WTC11 (cell line): Measurements from ENCODE around the gene ZNF37A. TPM values are rescaled to one million over a fixed set of nuclear protein-coding genes. Genes with fewer than 3 reads are reported as not detected.

Experiments used
- ATAC-seq: fragments of 200-7000 bp; cut with Tn5 transposase; 2 replicates; pipeline ENCODE4 v1.10.0; 2021; ENCODE audit warnings: mild to moderate bottlenecking, moderate library complexity
- CTCF ChIA-PET: fragments of 300-600 bp; sonication (Branson Sonifier 250); formaldehyde crosslinking; loops from one replicate; lab custom pipeline; 2021; ENCODE audit warnings: antibody characterized with exemption; lab: Charles Lee
- POLR2A ChIA-PET: fragments of 350-600 bp; sonication (Branson Sonifier 250); formaldehyde crosslinking; loops from one replicate; lab custom pipeline; 2021; ENCODE audit warnings: antibody characterized with exemption; lab: Charles Lee
- DNase-seq: peaks from one replicate; pipeline ENCODE4 v3.0.0; 2021; ENCODE audit warnings: low spot score
- H3K27ac Mint-ChIP-seq: 2 replicates; pipeline ENCODE4 v1.8.0; 2021; ENCODE audit warnings: mixed read lengths
- H3K27me3 Mint-ChIP-seq: 2 replicates; pipeline ENCODE4 v1.8.0; 2021; ENCODE audit warnings: low read depth, mild to moderate bottlenecking, moderate library complexity, mixed read lengths
- H3K36me3 Mint-ChIP-seq: 2 replicates; pipeline ENCODE4 v1.8.0; 2021; ENCODE audit warnings: mixed read lengths
- H3K4me1 Mint-ChIP-seq: 2 replicates; pipeline ENCODE4 v1.8.0; 2022; ENCODE audit warnings: mixed read lengths
- H3K4me3 Mint-ChIP-seq: 2 replicates; pipeline ENCODE4 v1.8.0; 2021; ENCODE audit warnings: mild to moderate bottlenecking, moderate library complexity, mixed read lengths
- H3K9me3 Mint-ChIP-seq: 2 replicates; pipeline ENCODE4 v1.8.0; 2021; ENCODE audit warnings: mixed read lengths
- ATF2 ChIP-seq: sonication (generic); formaldehyde crosslinking; IDR thresholded peaks from 2 replicates; pipeline ENCODE4 v1.8.1; 2022; ENCODE audit warnings: low read depth, missing genetic modification reagents, borderline replicate concordance
- ATF3 ChIP-seq: sonication (generic); formaldehyde crosslinking; conservative IDR thresholded peaks from 2 replicates; pipeline ENCODE4 v1.8.1; 2022; ENCODE audit warnings: mild to moderate bottlenecking, missing genetic modification reagents
- CBFB ChIP-seq: sonication (generic); formaldehyde crosslinking; IDR thresholded peaks from 2 replicates; pipeline ENCODE4 v1.8.1; 2022; ENCODE audit warnings: mild to moderate bottlenecking, low read depth, missing genetic modification reagents
- CDX4 ChIP-seq: fragments of 250-450 bp; sonication (Bioruptor Pico); IDR thresholded peaks from 2 replicates; pipeline ENCODE4 v1.9.0; 2021; ENCODE audit warnings: moderate library complexity, mild to moderate bottlenecking, inconsistent platforms, borderline replicate concordance
- CREM ChIP-seq: sonication (generic); formaldehyde crosslinking; IDR thresholded peaks from 2 replicates; pipeline ENCODE4 v1.8.1; 2022; ENCODE audit warnings: mild to moderate bottlenecking, missing genetic modification reagents, moderate library complexity
- ELF4 ChIP-seq: sonication (generic); formaldehyde crosslinking; IDR thresholded peaks from 2 replicates; pipeline ENCODE4 v1.8.1; 2022; ENCODE audit warnings: low read depth, mild to moderate bottlenecking, moderate library complexity, missing genetic modification reagents
- ESRRA ChIP-seq: sonication (generic); formaldehyde crosslinking; IDR thresholded peaks from 2 replicates; pipeline ENCODE4 v1.8.1; 2022; ENCODE audit warnings: mild to moderate bottlenecking, missing genetic modification reagents, borderline replicate concordance
- FOXK1 ChIP-seq: sonication (generic); formaldehyde crosslinking; IDR thresholded peaks from 2 replicates; pipeline ENCODE4 v1.8.0; 2022; ENCODE audit warnings: mild to moderate bottlenecking, moderate library complexity, missing genetic modification reagents
- FOXP4 ChIP-seq: sonication (generic); formaldehyde crosslinking; IDR thresholded peaks from 2 replicates; pipeline ENCODE4 v1.8.0; 2022; ENCODE audit warnings: mild to moderate bottlenecking, missing genetic modification reagents
- HMGXB4 ChIP-seq: sonication (generic); formaldehyde crosslinking; IDR thresholded peaks from 2 replicates; pipeline ENCODE4 v1.8.1; 2023; ENCODE audit warnings: mild to moderate bottlenecking, moderate library complexity, missing genetic modification reagents
- IRF2 ChIP-seq: sonication (generic); formaldehyde crosslinking; IDR thresholded peaks from 2 replicates; pipeline ENCODE4 v1.8.0; 2022; ENCODE audit warnings: low read depth, missing genetic modification reagents, borderline replicate concordance
- JAZF1 ChIP-seq: fragments of 250-450 bp; sonication (Bioruptor Pico); IDR thresholded peaks from 2 replicates; pipeline ENCODE4 v1.9.0; 2021; ENCODE audit warnings: moderate library complexity, mild to moderate bottlenecking, inconsistent platforms
- JUN ChIP-seq: sonication (generic); formaldehyde crosslinking; IDR thresholded peaks from 2 replicates; pipeline ENCODE4 v1.8.0; 2023; ENCODE audit warnings: mild to moderate bottlenecking, missing genetic modification reagents
- NFE2L1 ChIP-seq: sonication (generic); formaldehyde crosslinking; IDR thresholded peaks from 2 replicates; pipeline ENCODE4 v1.8.1; 2023; ENCODE audit warnings: missing genetic modification reagents
- NR2C2 ChIP-seq: sonication (generic); formaldehyde crosslinking; IDR thresholded peaks from 2 replicates; pipeline ENCODE4 v1.8.0; 2022; ENCODE audit warnings: mild to moderate bottlenecking, missing genetic modification reagents
- NR3C1 ChIP-seq: sonication (generic); formaldehyde crosslinking; conservative IDR thresholded peaks from 2 replicates; pipeline ENCODE4 v1.8.1; 2023; ENCODE audit warnings: low read depth, mild to moderate bottlenecking, missing genetic modification reagents
- PRRX2 ChIP-seq: fragments of 250-450 bp; sonication (Bioruptor Pico); IDR thresholded peaks from 2 replicates; pipeline ENCODE4 v1.8.0; 2021; ENCODE audit warnings: mild to moderate bottlenecking
- SOX15 ChIP-seq: fragments of 250-450 bp; sonication (Bioruptor Pico); IDR thresholded peaks from 2 replicates; pipeline ENCODE4 v1.9.0; 2021; ENCODE audit warnings: mild to moderate bottlenecking
- TEAD4 ChIP-seq: sonication (generic); formaldehyde crosslinking; IDR thresholded peaks from 2 replicates; pipeline ENCODE4 v1.8.0; 2022; ENCODE audit warnings: mild to moderate bottlenecking, missing genetic modification reagents
- TP53 ChIP-seq: sonication (generic); formaldehyde crosslinking; IDR thresholded peaks from 2 replicates; pipeline ENCODE4 v1.8.1; 2023; ENCODE audit warnings: mild to moderate bottlenecking, missing genetic modification reagents
- USF1 ChIP-seq: sonication (generic); formaldehyde crosslinking; IDR thresholded peaks from 2 replicates; pipeline ENCODE4 v1.8.0; 2022; ENCODE audit warnings: mild to moderate bottlenecking, missing genetic modification reagents
- USF2 ChIP-seq: sonication (generic); formaldehyde crosslinking; IDR thresholded peaks from 2 replicates; pipeline ENCODE4 v1.8.1; 2023; ENCODE audit warnings: mild to moderate bottlenecking, missing genetic modification reagents, moderate library complexity
- ZMAT4 ChIP-seq: fragments of 250-450 bp; sonication (Bioruptor Pico); IDR thresholded peaks from 2 replicates; pipeline ENCODE4 v1.9.0; 2021; ENCODE audit warnings: mild to moderate bottlenecking
- ZNF138 ChIP-seq: sonication (generic); formaldehyde crosslinking; conservative IDR thresholded peaks from 2 replicates; pipeline ENCODE4 v1.8.1; 2022; ENCODE audit warnings: mild to moderate bottlenecking, moderate library complexity, missing genetic modification reagents
- ZNF281 ChIP-seq: sonication (generic); formaldehyde crosslinking; IDR thresholded peaks from 2 replicates; pipeline ENCODE4 v1.8.0; 2023; ENCODE audit warnings: mild to moderate bottlenecking, missing genetic modification reagents
- total RNA-seq: library from RNA; stranded (reverse); gene quantifications from 3 replicates; pipeline ENCODE4 v1.2.3, GENCODE V29; 2021

Gene ZNF37A
- total RNA-seq, 1 experiment from 2014 or later, result 8.8 TPM

- CTCF ChIA-PET, result no interaction called here
- TF ChIP-seq ATF2 (CRISPR knock-in tag) (no peak), ZNF138 (CRISPR knock-in tag) (no peak), SOX15 (CRISPR knock-in tag) (no peak), TEAD4 (CRISPR knock-in tag) (no peak), USF1 (CRISPR knock-in tag) (no peak), ZMAT4 (no peak), ELF4 (no peak), NR3C1 (CRISPR knock-in tag) (no peak), JUN (CRISPR knock-in tag) (no peak), CBFB (CRISPR knock-in tag) (no peak)
- TF ChIP-seq, all 79 proteins: peak for 0
- no peak for DNase-seq
- H3K4me3 Mint-ChIP-seq, result no peak overlapping the region
- POLR2A ChIA-PET, result no interaction called here
- H3K36me3 Mint-ChIP-seq, result peaks cover 68% of the 10 kb centered on the region
- peaks cover 76% of the 10 kb centered on the region for H3K9me3 Mint-ChIP-seq
- no peak overlapping the region for H3K27ac Mint-ChIP-seq
- ATAC-seq, result no peak
- no peaks in the 10 kb centered on the region for H3K4me1 Mint-ChIP-seq
- H3K27me3 Mint-ChIP-seq, result peaks cover 9% of the 10 kb centered on the region
Observed at GRCh38 chr10:38157270-38157685, 63.1 kb downstream of the ZNF37A start.

- Mint-ChIP-seq H3K4me1 (no peaks in the 10 kb centered on the region), H3K36me3 (peaks cover 64% of the 10 kb centered on the region), H3K27me3 (peaks cover 9% of the 10 kb centered on the region), H3K4me3 (no peak overlapping the region), H3K9me3 (peaks cover 74% of the 10 kb centered on the region), H3K27ac (no peak overlapping the region)
- POLR2A ChIA-PET, result no interaction called here
- CTCF ChIA-PET, result no interaction called here
- TF ChIP-seq PRRX2 (CRISPR knock-in tag) (no peak), TP53 (no peak), SOX15 (CRISPR knock-in tag) (no peak), TEAD4 (CRISPR knock-in tag) (no peak), ZNF281 (CRISPR knock-in tag) (no peak), FOXP4 (no peak), ATF3 (CRISPR knock-in tag) (no peak), IRF2 (CRISPR knock-in tag) (no peak), ELF4 (no peak), NR2C2 (no peak), USF2 (no peak), NFE2L1 (CRISPR knock-in tag) (no peak), CREM (CRISPR knock-in tag) (no peak), FOXK1 (CRISPR knock-in tag) (no peak), HMGXB4 (CRISPR knock-in tag) (no peak), ESRRA (CRISPR knock-in tag) (no peak), CDX4 (no peak), JAZF1 (CRISPR knock-in tag) (no peak)
- no peak for ATAC-seq
- DNase-seq, result no peak
Observed at GRCh38 chr10:38159004-38159403, 64.9 kb downstream of the ZNF37A start.
